GM19238 (cell line): ENCODE data around the gene GPR173.

Source experiments
- DNase-seq: peaks from one replicate; pipeline ENCODE4 v3.0.0; 2011; ENCODE audit warnings: low spot score; ENCODE audit not compliant: insufficient read length

GPR173 gene

DNA sequence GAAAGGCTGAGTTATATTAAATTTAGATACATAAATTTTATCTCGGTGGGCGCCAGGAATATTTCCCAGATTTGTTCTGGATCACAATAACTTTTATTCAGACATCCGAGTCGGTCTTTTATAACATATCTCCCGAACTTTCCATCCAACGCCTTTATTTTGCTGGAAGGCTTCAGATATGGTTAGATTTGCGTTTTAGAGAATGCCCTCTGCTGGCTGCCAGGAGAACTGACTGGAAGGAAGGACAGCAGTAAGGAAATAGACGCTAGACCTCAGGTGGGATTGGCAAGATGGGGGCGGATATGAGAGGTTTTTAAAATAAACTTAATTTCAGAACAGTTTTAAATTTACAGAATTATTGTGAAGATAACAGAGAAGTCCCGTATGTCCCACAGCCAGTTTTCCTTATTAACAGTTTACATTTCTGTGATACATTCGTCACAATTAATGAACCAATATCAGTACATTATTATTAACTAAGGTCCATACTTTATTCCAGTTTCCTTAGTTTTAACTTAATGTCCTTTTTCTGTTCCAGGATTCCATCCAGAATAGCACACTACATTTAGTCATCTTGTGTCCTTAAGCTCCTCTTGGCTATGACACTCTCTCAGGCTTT lies 40.7 kb downstream of the GPR173 start:
- DNase-seq: no peak

- DNase-seq: no peak
Measured at GRCh38 chrX:53089925-53090324, 41.3 kb downstream of the GPR173 start.

DNA sequence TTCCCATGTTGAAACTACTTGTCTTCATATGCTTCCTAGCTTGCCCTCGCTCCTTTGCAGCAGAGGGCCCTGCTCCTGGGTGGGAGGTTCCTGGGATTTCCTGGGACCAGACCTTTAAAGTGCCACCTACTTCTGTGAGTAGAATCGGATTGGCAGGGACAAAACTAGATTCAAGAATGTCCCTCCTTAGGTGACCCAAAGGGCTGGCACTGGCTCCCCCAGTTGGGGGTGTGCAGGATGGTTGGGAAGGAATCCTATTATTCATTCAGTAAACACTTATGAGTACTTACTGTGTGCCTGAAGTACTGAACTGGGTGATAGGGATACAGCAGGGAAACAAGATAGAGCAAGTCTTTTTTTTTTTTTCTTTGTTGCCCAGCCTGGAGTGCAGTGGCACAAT lies 42.8 kb downstream of the GPR173 start:
- no peak for DNase-seq

GRCh38 chrX:53093177-53093655 lies 44.6 kb downstream of the GPR173 start:
- DNase-seq: peak; percentile 45

DNA sequence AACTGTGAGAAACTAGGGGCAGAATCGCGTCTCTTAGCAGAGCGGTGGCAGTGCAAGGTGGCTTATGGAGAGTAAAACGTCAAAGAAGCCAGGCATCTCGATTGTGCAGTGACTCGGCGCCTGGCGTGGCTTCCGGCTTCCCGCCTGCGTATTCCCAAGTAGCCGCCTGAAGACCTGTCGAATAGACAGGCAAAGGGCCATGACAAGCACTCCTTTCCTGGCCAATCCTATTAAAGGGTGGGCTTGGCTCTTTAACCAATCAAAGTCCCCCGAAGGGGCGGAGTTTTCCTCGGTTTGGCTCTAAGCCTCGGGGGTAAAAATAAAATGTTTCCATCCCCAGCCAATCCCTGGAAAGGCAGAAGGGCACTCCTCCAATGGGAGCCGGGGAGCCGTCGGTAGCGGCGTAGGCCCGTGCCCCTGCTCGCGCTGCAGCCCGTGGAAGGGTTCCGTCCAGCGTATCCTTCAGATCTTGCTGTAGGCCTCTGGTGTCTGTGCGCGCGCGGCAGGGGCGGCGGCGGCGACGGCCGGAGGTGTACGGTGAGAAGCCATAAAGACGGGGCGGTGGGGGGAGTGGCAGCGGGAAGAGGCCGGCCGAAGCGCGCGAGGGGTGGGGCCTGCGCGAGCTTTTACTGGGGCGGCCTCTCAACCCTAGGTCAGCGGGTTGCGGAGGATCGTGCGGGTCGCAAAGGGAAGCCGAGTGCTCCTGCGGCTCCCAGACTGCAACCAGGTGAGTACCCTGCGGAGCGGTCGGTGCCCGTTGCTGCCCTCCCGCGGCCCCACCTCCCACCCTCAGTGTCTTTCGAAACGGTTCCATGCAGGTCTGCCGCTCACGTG lies 45.4 kb downstream of the GPR173 start, which contains the start of gene KANTR:
Gene KANTR, plus strand, starts transcription at position 395 of the 834 bp plus-strand sequence. CDS start 30,131 bp downstream, outside the sequence.
- DNase-seq: peak; percentile 69

DNA sequence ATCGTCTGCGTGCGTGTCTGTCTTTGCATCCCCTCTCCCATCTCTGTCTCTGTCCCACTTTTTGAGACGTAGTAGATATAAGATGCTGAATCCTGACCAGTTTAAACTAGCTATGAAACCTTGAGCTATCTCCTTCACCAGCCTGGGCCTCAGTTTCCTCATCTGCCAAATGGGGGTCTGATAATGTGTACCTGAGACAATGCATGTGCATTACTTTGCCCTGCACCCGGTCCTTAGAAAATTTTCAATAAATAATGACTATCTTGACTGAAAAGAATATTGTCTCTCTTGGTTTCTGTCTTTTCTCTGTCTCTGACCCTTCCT lies 46.0 kb downstream of the GPR173 start:
- DNase-seq: no peak

DNA sequence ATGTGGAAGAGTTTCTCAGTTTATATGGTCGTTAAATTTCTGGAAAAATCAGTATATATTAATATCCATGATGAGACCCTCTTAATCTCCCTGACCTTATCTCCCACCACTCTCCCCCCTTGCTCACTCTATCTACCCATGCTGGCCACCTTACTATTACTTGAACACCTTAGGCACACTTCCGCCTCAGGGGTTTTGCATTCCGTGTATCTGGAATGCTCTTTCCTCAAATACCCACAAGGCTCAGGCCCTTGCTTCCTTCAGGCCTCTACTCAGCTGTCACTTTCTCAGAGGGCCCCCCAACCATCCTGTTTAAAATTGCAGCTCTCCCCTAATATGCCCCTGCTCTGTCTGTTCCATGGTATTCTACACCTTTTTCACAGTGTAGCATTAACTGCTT lies 47.2 kb downstream of the GPR173 start:
- no peak for DNase-seq

DNA sequence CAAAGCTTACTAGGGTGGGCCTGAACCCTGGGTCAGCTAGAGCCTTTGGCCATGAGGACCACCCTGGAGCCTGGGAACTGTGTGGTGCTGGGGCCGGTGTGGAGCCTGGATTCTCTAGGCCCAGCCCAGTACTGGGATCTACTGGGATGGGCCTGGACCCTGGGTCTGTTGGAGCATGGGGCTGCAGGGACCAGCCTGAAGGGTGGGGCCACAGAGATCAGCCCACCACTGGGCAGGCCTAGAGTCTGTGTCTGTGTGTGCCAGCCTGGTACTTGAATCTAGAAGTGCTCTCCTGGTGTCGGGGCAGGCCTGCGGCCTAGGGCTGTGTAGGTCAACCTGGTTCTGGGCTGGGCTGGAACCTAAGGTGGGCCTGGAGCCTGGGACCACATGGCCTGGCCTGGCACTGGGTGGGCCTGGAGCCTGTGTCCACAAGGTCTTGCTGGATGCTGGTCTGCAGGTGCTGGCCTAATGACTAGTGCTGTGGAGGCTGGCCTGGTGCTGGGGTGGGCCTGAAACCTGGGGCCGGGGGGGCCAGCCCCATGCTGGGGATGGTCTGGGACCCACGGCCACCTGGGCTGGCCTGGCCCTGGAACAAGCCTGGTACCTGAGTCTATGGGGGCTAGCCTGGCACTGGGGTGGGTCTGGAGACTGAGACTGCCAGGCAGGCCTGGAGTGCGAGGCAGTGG lies 66.4 kb downstream of the GPR173 start:
- no peak for DNase-seq

- no peak for DNase-seq
Measured at GRCh38 chrX:53115550-53115874, 66.9 kb downstream of the GPR173 start.

- DNase-seq: no peak
Measured at GRCh38 chrX:53116101-53116500, 67.5 kb downstream of the GPR173 start.

- DNase-seq: no peak
Measured at GRCh38 chrX:53122013-53122412, 73.4 kb downstream of the GPR173 start.

GRCh38 chrX:53125506-53125905 lies 76.9 kb downstream of the GPR173 start:
- no peak for DNase-seq

DNA sequence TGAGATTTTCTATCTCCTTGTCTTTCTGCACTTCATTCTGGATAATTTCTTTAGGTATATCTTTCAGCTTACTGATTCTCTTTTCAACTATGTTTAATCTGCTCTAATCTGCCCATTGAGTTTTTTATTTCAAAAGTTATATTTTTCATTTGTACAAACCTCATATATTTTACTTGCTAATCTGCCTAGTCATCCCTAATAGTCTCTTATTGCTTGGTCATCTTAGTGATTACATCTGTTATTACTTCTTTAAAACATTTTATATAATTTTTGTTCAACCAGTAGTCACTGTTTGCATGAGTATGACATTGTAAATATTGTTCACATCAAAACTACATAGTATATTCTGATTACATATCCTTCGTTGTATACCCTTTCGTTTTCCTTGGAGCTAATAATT lies 77.8 kb downstream of the GPR173 start:
- no peak for DNase-seq

DNA sequence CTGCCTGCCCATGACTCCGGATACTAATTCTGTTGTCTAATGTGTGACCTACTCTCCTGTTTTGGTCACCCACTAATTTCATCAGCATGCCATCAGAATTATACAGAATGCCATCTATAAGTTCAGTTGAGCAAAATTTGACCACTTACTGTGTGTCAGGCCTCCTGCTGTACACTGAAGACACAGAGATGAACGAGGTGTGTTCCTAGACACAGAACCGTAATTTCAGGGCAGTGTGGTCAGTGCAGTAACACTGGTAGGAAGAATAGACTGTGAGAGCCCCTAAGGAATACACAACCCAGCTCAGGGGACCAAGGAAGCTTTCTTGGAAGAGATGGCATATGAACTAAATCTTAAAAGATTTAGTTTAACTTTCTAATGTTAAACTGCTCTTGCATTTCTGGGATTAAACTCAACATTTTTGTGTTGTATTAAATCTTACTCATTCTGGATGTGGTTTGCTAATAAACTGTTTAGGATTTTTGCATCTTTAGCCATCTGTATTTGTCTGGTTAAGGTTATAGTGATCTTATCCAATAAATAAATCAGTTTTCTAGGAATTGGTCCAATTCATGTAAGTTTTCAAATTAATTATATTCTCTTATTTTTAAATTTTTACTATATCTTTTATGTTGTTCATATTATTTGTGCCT lies 79.6 kb downstream of the GPR173 start:
- DNase-seq: no peak
